Measurements from ENCODE around the gene CFAP251. TPM values are rescaled to one million over a fixed set of nuclear protein-coding genes. Genes with fewer than 3 reads are reported as not detected.

Gene CFAP251
- total RNA-seq, 2 experiments from 2014 or later = 0.28 to 0.33 TPM

DNA sequence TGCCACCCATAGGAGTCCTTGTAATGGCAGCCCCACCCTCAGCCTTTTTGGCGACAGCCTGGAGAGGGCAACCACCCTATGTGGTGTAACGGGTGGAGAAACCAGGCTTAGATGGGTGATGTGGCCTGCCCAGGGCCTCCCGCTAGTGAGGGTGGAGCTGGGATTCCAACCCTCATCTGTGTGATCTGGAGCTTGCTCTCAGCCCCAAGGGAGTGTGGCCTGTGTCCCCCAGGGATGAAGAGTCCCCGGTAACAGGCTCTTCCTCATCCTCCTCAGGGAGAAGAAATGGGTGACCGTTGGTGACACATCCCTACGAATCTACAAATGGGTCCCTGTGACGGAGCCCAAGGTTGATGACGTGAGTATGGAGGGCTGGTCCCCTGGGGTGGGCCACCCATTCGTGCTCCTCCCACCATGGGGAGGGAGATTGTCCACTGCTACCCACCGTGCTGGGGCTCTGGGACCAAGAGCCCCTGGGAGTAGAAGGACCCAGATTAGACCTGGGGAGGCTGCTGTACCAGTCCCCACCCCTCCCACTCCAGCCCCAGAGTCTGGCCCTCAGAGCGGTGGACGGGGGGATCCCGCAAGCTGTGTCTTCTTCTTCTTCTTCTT is 112.1 kb downstream of the CFAP251 start:
- intact Hi-C loops (cut with DNase I, micrococcal nuclease) = no loop called here
- Histone ChIP-seq H3K4me3 (ENCODE audit: low read length) (no peak overlapping the region), H3K27me3 (ENCODE audit: control insufficient read depth in 1 of 2, insufficient read depth in 2 of 2, low read length in 2 of 2) (peaks cover 0 to 5% of the 10 kb centered on the region in 2 experiments), H3K27ac (ENCODE audit: low read depth in 1 of 2, low read length in 2 of 2) (no peak overlapping the region), H3K4me1 (ENCODE audit: insufficient read depth, low read length) (peaks cover 3% of the 10 kb centered on the region), H3K9me3 (ENCODE audit: control insufficient read depth in 1 of 2, insufficient read depth in 1 of 2, low read length in 2 of 2) (peaks cover 0 to 3% of the 10 kb centered on the region in 2 experiments), H3K36me3 (ENCODE audit: insufficient read depth, low read length) (no peaks in the 10 kb centered on the region)
- ChIA-PET CTCF (interaction anchor here (0.5 kb wide), 1 partner anchor 32 kb away, joined by 3 read pairs; no protein-coding TSS in a partner anchor), POLR2A (no interaction called here)
- Mint-ChIP-seq H3K4me1 (ENCODE audit: low read depth) (peaks cover 17% of the 10 kb centered on the region), H3K4me3 (no peak overlapping the region), H3K36me3 (ENCODE audit: low read depth) (no peaks in the 10 kb centered on the region), H3K27ac (no peak overlapping the region), H3K27me3 (no peaks in the 10 kb centered on the region), H3K9me3 (no peaks in the 10 kb centered on the region)
- DNase-seq (no peak), ATAC-seq (ENCODE audit: poor library complexity) (no peak)
- no peak for TF ChIP-seq CTCF (IDR thresholded peaks at IDR 0.05)

DNA sequence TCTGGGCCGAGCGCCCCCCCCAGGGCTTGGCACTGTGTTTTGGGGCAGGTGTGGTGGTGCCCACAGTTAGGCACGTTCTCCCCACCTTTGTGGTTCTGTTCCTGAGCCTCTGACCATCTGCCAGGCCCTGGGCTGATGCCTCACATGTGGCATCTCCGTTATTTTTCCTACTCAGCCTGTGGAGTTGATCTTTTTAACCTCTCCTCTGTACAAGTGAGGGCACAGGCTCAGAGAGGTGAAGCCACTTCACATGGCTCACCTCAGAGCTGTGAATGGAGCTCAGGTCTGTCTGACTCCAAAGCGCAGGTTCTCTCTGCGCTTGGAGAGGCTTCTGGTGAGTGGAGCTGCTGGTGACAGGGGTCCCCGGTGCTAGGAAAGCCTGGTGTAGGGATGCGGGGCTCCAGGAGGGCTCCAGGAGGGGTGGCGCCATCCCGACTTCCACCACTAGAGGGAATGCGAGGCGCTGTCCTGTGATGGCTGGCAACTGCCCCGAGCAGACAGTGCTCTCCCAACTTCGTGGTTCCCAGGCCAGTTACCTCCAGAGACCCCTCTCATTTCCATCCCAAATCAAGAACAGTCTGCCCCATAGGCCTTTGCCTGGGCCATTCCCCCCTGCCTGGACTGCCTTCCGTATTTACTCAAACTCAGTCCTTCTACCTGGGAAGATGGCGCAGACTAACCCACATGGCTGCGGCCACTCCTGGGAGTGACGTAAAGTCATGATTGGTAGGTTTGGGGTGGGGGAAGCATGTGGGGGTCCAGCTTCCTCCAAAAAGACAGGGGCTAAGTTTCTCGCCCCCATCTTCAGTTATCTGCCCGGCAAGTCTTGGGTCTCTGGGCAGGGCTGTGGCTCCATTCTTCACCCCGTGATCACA is 113.2 kb downstream of the CFAP251 start:
- peaks cover 3% of the 10 kb centered on the region for H3K4me1 ChIP-seq (ENCODE audit: insufficient read depth, low read length)
- H3K4me1 Mint-ChIP-seq (ENCODE audit: low read depth) = peaks cover 15% of the 10 kb centered on the region
- ChIA-PET POLR2A (no interaction called here), CTCF (no interaction called here)
- no peaks in the 10 kb centered on the region for H3K9me3 Mint-ChIP-seq
- intact Hi-C loops (cut with DNase I, micrococcal nuclease) = no loop called here
- no peaks in the 10 kb centered on the region for H3K27me3 Mint-ChIP-seq
- H3K4me3 Mint-ChIP-seq = no peak overlapping the region
- H3K36me3 Mint-ChIP-seq (ENCODE audit: low read depth) = peaks cover 7% of the 10 kb centered on the region
- peaks cover 0 to 3% of the 10 kb centered on the region in 2 experiments for H3K9me3 ChIP-seq (ENCODE audit: control insufficient read depth in 1 of 2, insufficient read depth in 1 of 2, low read length in 2 of 2)
- H3K27ac ChIP-seq (ENCODE audit: low read depth in 1 of 2, low read length in 2 of 2) = no peak overlapping the region
- TF ChIP-seq CTCF (IDR thresholded peaks at IDR 0.05) = peak; percentile 67
- DNase-seq (peak in 12 of 14 experiments; percentile 23 to 65 (median 46)), ATAC-seq (ENCODE audit: poor library complexity) (peak; percentile 77)
- H3K36me3 ChIP-seq (ENCODE audit: insufficient read depth, low read length) = no peaks in the 10 kb centered on the region
- H3K27me3 ChIP-seq (ENCODE audit: control insufficient read depth in 1 of 2, insufficient read depth in 2 of 2, low read length in 2 of 2) = peaks cover 0 to 5% of the 10 kb centered on the region in 2 experiments
- no peak overlapping the region for H3K27ac Mint-ChIP-seq
- H3K4me3 ChIP-seq (ENCODE audit: low read length) = no peak overlapping the region

DNA sequence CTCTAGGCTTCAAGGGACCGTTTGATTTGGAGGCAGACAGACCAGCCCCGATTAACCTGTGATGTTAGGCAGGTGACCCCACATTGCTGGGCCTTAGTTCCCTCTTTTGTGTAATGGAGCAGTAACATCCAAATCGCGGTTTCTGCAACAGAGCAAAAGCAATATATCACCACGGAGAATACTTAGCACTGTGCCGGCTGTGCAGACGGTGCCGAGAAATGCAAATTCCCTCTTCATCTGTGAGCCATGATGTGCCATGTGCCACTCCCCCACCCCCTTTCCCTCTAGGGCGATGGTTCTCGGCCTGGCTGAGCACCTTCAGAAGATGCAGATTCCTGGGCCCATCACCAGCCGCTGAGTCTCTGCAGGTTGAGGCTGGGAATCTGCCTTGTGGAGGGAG is 114.2 kb downstream of the CFAP251 start:
- Mint-ChIP-seq H3K27me3 (no peaks in the 10 kb centered on the region), H3K4me1 (ENCODE audit: low read depth) (peaks cover 8% of the 10 kb centered on the region), H3K36me3 (ENCODE audit: low read depth) (peaks cover 8% of the 10 kb centered on the region), H3K27ac (no peak overlapping the region), H3K9me3 (no peaks in the 10 kb centered on the region), H3K4me3 (no peak overlapping the region)
- CTCF ChIA-PET = no interaction called here
- no peak for ATAC-seq (ENCODE audit: poor library complexity)
- H3K9me3 ChIP-seq (ENCODE audit: control insufficient read depth in 1 of 2, insufficient read depth in 1 of 2, low read length in 2 of 2) = peaks cover 0 to 3% of the 10 kb centered on the region in 2 experiments
- no peaks in the 10 kb centered on the region for H3K36me3 ChIP-seq (ENCODE audit: insufficient read depth, low read length)
- H3K27me3 ChIP-seq (ENCODE audit: control insufficient read depth in 1 of 2, insufficient read depth in 2 of 2, low read length in 2 of 2) = peaks cover 0 to 5% of the 10 kb centered on the region in 2 experiments
- H3K4me1 ChIP-seq (ENCODE audit: insufficient read depth, low read length) = peaks cover 3% of the 10 kb centered on the region
- intact Hi-C loops (cut with DNase I, micrococcal nuclease) = no loop called here
- H3K4me3 ChIP-seq (ENCODE audit: low read length) = no peak overlapping the region
- no peak overlapping the region for H3K27ac ChIP-seq (ENCODE audit: low read depth in 1 of 2, low read length in 2 of 2)
- POLR2A ChIA-PET = no interaction called here
- no peak for TF ChIP-seq CTCF (IDR thresholded peaks at IDR 0.05)
- no peak for DNase-seq

All from CD4-positive, alpha-beta T cell (primary cell).